Activated CD8-positive, alpha-beta memory T cell treated with anti-CD3 and anti-CD28 coated beads for 36 hours (primary cell): ENCODE data around the gene ARHGAP26. TPM values are rescaled to one million over a fixed set of nuclear protein-coding genes. Genes with fewer than 3 reads are reported as not detected.

ENCODE experiments used
- CTCF ChIA-PET: fragments of 350-600 bp; sonication (Branson Sonifier 250); formaldehyde crosslinking; loops from one replicate; lab custom pipeline; 2021; ENCODE audit warnings: antibody characterized with exemption; lab: Charles Lee
- POLR2A ChIA-PET: fragments of 350-600 bp; sonication (Branson Sonifier 250); formaldehyde crosslinking; loops from one replicate; lab custom pipeline; 2021; ENCODE audit warnings: antibody characterized with exemption; lab: Charles Lee
- total RNA-seq, 2 experiments: library from RNA; stranded (reverse); gene quantifications; one replicate each; pipeline ENCODE4 v1.2.3, GENCODE V29; 2021

ARHGAP26 gene
- total RNA-seq, 2 experiments from 2014 or later: 15.6 to 15.7 TPM

GRCh38 chr5:142771666-142772065 lies 1.5 kb downstream of the ARHGAP26 start:
- ChIA-PET CTCF (interaction anchor here (0.8 to 5.8 kb wide), 8 partner anchors 11 to 117 kb away, joined by 3 to 54 read pairs (median 6); no protein-coding TSS in a partner anchor), POLR2A (interaction anchor here (3.9 to 4.9 kb wide), 2 partner anchors 12 to 28 kb away, joined by 25 to 32 read pairs; no protein-coding TSS in a partner anchor)

GRCh38 chr5:142772446-142773293 lies 2.5 kb downstream of the ARHGAP26 start:
- ChIA-PET POLR2A (interaction anchor here (3.9 to 4.9 kb wide), 2 partner anchors 11 to 27 kb away, joined by 25 to 32 read pairs; no protein-coding TSS in a partner anchor), CTCF (interaction anchor here (0.8 to 5.8 kb wide), 3 partner anchors 10 to 116 kb away, joined by 3 to 54 read pairs (median 7); no protein-coding TSS in a partner anchor)

DNA sequence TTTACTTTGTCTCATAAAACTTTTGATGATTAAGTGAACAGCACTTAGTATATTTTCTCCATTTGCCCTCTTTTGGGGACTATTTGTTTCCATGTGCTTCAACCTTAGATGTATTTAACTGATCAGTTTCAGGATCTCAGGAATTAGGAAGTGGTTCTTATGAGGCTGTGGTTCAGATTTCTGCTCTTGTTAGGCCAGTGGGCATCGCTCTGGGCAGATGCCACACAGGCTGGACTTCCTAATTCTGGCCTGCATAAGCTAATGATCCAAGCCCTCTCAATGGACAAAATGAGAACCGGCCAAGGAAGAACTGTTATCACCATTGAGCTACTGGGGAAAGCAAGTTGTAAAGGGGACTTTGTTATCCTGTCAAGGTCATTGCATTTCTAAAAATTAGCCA lies 6.9 kb downstream of the ARHGAP26 start:
- POLR2A ChIA-PET: no interaction called here
- CTCF ChIA-PET: interaction anchor here (2.4 kb wide), 1 partner anchor 28 kb away, joined by 8 read pairs; no protein-coding TSS in a partner anchor

DNA sequence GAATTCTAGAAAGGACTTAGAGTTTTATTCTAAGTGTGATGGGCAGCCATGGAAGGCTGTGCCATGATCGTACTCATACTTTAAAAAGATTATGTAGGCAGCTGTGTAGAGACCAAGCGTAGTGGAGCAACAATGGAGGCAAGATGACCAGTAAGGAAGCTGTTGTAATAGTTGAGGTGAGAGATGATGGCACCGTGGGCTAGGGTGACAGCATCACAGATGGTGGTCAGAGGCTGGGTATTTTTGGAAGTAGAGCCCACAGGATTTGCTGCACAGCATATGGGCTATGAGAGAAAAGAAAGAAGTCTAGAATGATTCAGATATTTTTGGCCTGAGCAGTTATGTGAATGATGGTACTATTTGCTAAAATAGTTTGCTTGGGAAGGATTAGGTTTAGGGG lies 7.7 kb downstream of the ARHGAP26 start:
- ChIA-PET CTCF (interaction anchor here (2.4 kb wide), 1 partner anchor 29 kb away, joined by 8 read pairs; no protein-coding TSS in a partner anchor), POLR2A (no interaction called here)

DNA sequence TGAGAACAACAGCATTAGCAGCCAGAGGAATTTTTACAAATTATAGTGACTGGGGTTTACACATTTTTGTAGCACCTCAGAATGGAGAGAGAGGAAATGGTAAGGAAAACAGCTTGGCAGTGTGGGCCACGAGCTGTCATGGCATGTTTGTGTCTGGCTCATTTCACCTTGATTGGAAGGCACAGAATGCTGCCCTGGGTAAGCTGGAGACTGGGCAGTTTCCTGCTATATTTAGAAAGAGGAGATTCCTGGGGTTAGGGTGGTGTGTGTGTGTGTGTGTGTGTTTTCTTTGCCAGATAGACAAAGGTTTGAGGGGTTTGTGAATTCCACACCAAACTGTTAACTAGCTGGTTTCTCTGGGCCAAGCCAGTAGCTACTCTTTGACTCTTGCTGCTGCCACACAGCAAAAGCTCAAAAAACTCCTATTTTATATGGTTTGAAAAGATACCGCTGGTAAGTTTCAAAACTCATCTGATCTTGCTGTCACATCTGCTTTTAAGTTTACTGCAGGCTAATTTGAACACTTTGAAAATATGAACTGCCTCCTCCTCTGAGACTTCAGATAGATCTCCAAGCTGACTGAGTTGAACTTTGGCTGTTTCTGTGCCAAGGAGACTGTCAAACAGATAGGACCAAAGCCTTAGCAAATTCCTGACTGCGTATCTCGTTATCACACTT lies 9.1 kb downstream of the ARHGAP26 start:
- CTCF ChIA-PET: interaction anchor here (1.6 to 6.1 kb wide), 2 partner anchors 9 kb away, joined by 3 to 54 read pairs; partner anchors contain the start of gene ARHGAP26
- POLR2A ChIA-PET: interaction anchor here (0.9 kb wide), 1 partner anchor 48 kb away, joined by 3 read pairs; no protein-coding TSS in a partner anchor

DNA sequence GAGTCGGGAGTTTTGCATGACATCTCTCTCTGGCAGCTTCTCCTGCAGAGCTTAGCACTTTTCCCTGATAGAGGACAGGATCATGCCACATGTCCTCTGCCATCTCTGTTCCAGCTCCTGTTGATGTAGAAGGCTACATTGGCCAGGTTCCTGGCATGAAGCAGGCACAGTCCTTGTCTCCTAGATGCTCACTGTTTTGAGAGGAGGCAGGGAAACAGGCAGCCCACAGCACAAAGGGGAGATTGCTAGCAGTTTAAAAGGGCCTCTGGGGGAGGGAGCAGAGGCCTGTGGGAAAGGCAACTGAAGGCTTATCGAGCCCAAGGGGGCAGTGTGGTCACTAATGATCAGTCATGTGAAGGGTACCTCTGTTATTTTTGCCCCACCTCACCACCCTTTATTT lies 10.7 kb downstream of the ARHGAP26 start:
- ChIA-PET POLR2A (no interaction called here), CTCF (interaction anchor here (1.3 to 6.1 kb wide), 2 partner anchors 10 to 86 kb away, joined by 3 to 54 read pairs; partner anchors contain the start of gene ARHGAP26)

DNA sequence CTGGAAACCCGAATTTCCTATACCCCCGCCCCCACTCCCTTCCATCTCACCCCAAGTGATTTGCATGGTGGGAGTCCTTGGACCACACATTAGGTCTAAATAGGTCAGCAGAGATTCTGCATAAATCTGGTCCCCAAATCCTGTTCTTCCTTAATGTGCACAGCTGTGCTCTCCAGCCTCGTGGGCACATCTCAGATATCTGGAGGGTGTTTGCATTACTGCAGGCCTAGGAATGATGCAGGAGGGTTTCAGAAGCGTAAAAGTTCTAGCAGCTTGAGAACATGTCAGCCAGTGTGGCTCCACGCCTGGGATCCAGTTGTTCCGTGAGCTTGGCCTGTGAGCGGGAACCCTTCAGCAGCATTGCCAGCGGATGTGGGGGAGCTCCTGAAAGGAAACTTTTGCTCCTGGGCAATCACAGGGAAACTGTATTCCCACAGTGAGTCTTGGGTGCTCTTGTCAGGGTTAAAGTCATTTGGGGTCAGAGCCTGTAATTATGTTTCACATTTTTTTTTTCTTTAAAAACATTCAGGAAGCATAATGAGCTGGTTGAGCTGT lies 12.9 kb downstream of the ARHGAP26 start:
- ChIA-PET CTCF (interaction anchor here (0.7 to 6.1 kb wide), 11 partner anchors 12 to 97 kb away, joined by 3 to 54 read pairs (median 6); partner anchors contain the start of gene ARHGAP26), POLR2A (interaction anchor here (0.5 to 3.1 kb wide), 7 partner anchors 12 to 63 kb away, joined by 3 to 32 read pairs (median 6); partner anchors contain the start of gene ARHGAP26)

DNA sequence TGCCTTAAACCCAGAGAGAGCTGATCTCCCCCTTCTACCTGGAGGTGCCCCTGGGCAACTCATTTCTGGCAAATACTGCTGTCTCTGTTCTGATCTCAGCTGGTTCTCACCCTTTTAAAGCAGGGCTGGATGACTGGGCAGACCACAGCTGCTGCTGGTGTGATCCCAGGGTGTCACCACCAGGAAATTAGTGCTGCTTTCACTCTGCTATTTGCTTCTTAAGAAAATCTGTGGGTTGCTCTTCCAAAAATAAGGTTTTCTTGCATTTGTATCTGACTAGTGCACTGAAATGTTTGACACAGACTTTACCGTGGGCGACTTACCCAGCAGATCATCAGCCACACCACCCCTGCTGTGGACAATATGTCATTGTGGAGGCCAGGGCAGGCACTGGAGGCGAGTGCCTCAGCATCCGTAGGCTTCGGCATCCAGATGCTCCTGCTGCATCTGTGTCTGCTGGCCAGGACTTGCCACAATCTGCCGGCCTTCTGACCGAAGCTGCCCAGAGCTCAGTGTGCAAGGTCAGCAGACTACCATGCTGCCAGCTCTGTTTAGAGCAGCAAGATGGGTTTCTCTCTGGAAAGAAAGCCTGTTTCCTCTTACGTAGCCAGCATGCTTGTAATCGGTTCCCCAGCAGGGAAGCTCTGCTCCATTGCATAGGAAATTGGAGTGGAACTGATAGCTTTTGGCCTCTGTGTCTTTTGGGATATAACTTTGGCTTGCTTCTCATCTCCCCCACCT lies 13.6 kb downstream of the ARHGAP26 start:
- ChIA-PET POLR2A (interaction anchor here (0.5 to 3.1 kb wide), 8 partner anchors 13 to 43 kb away, joined by 3 to 32 read pairs (median 5); partner anchors contain the start of gene ARHGAP26), CTCF (interaction anchor here (0.7 to 6.1 kb wide), 13 partner anchors 13 to 97 kb away, joined by 3 to 54 read pairs (median 5); partner anchors contain the start of gene ARHGAP26)

DNA sequence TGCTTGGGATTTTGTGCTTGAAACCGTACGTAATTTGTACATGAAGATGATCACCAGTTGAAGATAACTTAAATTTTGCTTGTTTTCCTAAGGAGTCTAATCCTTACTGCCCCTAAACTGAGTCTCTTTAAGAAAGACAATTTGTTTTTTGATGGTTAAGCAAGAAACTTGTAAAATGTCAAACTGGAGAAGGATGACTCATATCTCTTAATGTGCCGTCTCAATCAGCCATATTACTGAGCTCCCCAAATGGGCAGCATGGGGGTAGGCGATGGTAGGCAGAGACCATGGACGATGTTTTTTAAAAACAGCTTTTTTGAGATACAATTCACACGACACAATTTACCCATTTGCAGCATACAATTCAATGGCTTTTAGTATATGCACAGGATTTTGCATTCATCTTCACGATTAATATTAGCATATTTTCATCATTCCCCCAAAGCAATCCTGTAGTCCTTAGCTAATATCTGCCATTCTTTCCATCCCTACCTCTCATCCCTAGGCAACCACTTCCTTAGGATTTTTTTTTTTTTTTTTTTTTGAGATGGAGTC lies 14.3 kb downstream of the ARHGAP26 start:
- POLR2A ChIA-PET: interaction anchor here (0.5 to 3.1 kb wide), 5 partner anchors 13 to 42 kb away, joined by 3 to 32 read pairs (median 10); partner anchors contain the start of gene ARHGAP26
- CTCF ChIA-PET: interaction anchor here (0.8 to 6.1 kb wide), 9 partner anchors 14 to 96 kb away, joined by 3 to 54 read pairs (median 5); partner anchors contain the start of gene ARHGAP26

- ChIA-PET CTCF (interaction anchor here (0.9 to 6.1 kb wide), 5 partner anchors 15 to 42 kb away, joined by 3 to 54 read pairs (median 5); partner anchors contain the start of gene ARHGAP26), POLR2A (interaction anchor here (0.7 to 3.1 kb wide), 5 partner anchors 12 to 37 kb away, joined by 3 to 32 read pairs (median 11); partner anchors contain the start of gene ARHGAP26)
Observed at GRCh38 chr5:142785206-142785605, 15.0 kb downstream of the ARHGAP26 start.

DNA sequence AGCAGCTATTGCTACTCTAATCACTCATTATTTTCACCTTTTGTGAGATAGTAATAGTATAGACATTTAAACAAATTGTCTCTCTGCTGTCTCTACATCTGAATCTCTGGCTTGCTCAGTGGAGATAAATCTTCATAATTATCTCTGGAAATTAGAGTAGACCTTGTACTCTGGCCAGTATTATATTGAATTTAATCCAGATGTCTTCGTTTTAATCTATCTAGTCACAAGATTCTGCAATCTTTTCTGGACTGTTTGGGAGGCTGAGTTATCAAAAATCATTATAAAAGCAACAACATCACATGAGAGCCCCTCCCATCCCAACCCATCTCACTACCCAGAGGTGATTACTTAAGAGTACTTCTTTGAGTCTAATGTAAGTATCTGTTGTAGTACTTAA lies 19.0 kb downstream of the ARHGAP26 start:
- ChIA-PET POLR2A (no interaction called here), CTCF (interaction anchor here (1.5 kb wide), 1 partner anchor 10 kb away, joined by 3 read pairs; no protein-coding TSS in a partner anchor)

DNA sequence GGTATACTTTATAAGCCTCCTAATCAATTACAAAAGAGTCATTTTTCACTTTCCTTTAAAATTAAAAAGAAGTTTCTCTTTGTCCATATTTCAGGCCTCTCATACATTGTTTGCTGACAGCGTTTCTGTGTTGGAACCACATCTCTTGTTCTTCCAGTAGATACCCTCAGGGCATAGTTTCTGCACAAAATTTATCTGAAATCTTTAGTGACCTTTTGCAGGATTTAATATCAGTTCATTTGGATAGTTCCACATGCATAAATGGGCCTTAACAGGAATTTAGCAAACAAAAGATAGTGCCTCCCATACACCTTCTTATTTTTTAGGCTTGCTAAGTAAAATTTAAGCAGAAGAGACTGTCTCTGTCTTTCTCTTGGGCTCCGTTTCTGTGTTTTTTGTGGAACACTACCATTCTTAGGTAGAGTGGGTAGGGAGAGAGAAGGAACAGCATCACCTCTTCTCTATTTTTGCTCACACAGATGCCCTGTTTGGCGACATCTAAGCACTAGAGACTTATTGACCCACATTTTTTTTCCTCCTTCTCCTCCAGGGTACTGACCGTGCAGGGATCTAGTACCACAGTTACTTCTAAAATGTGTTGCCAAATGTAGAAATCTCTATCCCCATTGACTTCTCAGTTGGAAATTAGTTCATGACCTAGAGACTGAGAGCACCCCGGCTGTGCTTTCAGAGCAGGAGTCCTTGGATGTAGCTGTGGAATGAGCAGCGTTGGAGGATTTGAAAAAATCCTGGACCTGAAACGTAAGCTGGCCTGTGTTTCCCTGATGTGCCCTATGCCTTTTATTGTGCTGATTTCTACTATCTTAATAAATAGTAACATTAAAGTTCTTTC lies 22.1 kb downstream of the ARHGAP26 start:
- POLR2A ChIA-PET: no interaction called here
- CTCF ChIA-PET: no interaction called here

GRCh38 chr5:142792865-142793232 lies 22.7 kb downstream of the ARHGAP26 start:
- ChIA-PET CTCF (no interaction called here), POLR2A (no interaction called here)

DNA sequence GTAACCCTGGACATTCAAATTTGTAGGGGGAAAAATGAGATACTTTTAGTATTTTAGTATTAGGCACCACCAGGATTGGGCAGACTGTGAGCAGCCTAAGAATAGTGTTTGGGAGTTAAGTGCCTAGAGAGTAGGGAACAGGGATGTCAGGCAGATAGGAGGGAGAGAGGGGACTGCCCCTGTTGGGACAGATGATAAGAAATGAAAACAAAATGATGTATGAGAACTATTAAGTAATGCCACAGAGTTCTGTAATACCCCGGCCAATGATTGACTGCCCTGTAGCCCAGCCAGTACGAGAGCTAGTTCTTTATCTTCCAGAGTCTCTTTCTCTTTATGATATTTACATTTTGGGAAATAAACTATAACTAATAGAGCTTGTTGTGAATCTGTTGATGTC lies 24.4 kb downstream of the ARHGAP26 start:
- POLR2A ChIA-PET: no interaction called here

DNA sequence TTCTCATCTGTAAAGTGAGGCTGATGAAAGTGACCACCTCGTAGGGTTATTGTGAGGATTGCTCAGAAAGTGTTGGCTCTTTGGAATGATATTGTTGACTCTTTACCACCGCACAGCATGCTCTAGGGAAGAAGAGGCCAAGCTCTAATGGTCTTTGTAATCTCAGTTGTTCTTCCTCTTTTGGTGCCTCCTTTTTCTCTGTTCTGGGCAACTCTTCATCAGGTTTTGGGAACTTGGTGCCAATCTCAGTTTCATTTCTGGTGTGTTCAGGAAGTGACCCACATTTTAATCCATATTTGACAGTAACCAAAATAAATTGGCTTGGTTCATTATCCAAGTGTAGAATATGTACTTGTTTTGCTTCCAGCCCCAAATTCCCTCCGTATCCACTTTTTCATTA lies 25.1 kb downstream of the ARHGAP26 start:
- ChIA-PET POLR2A (no interaction called here), CTCF (no interaction called here)

More for the DNA sequence above, 24.4 kb downstream of the ARHGAP26 start:
- CTCF ChIA-PET: no interaction called here

DNA sequence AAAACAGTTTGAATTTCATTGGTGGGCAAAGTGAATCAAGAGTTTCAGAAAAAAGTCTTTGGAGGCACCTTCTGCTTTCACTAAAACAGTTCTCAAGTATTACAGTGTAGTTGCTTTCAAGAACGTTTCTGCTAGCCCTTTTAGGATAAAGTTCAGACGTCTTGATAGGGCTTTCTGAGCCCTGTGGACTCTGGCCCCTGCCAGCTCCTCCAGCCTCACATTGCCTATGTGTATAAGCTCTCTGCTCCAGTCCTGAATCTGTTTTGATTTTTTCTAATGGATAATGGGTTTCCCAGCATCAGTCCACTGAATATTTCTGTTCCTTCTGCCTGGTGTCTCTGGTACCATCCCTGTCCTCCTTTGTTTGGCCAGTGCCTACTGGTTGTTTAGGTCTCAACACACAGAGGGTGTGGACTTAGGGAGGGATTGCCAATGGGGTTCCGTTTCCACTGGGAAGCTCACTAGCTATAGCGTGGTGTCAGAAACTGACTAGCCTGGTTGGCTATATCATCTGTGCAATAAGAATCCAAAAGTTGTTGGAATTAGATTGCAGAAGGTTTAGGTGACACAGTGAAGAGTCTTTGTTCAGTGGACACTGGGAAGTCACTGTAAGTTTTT lies 26.4 kb downstream of the ARHGAP26 start:
- ChIA-PET CTCF (interaction anchor here (0.8 to 2.5 kb wide), 4 partner anchors 13 to 48 kb away, joined by 3 to 9 read pairs (median 6); partner anchors contain the start of gene ARHGAP26), POLR2A (interaction anchor here (2.8 kb wide), 1 partner anchor 13 kb away, joined by 10 read pairs; no protein-coding TSS in a partner anchor)
